H1 (cell line): Measurements from ENCODE around the gene HABP4. TPM values are rescaled to one million over a fixed set of nuclear protein-coding genes. Genes with fewer than 3 reads are reported as not detected.

Experiments used
- CTCF ChIA-PET: fragments of 300-600 bp; sonication (Branson Sonifier 250); formaldehyde crosslinking; loops from one replicate; lab custom pipeline; 2021; ENCODE audit not compliant: partially characterized antibody; lab: Charles Lee
- POLR2A ChIA-PET: fragments of 300-600 bp; sonication (Branson Sonifier 250); formaldehyde crosslinking; loops from one replicate; lab custom pipeline; 2021; ENCODE audit warnings: inconsistent platforms; ENCODE audit not compliant: partially characterized antibody; lab: Charles Lee
- DNase-seq, 2 experiments: peaks; one replicate each; pipeline versions ENCODE4 v3.0.0 to v3.0.0-alpha.2; 2010 to 2022; ENCODE audit warnings: low spot score in 2 of 2, low read depth in 1 of 2, mixed read lengths in 1 of 2
- FAIRE-seq: peaks from 2 replicates; lab custom pipeline; 2011; peaks lifted over from hg19 to GRCh38; lab: Jason Lieb, UNC
- H2AFZ ChIP-seq: 2 replicates; pipeline ENCODE4 v1.8.1; 2012; ENCODE audit warnings: low read length, inconsistent platforms
- H2AK5ac ChIP-seq: 2 replicates; pipeline ENCODE4 v1.6.1; 2013; ENCODE audit warnings: low read depth, low read length
- H2BK120ac ChIP-seq: replicated peaks from 2 replicates; pipeline ENCODE3; 2013; ENCODE audit warnings: low read depth, low read length, inconsistent platforms
- H2BK12ac ChIP-seq: 2 replicates; pipeline ENCODE4 v1.6.1; 2013; ENCODE audit warnings: low read depth, low read length
- H2BK15ac ChIP-seq: 2 replicates; pipeline ENCODE4 v1.6.1; 2013; ENCODE audit warnings: low read length
- H2BK20ac ChIP-seq: 2 replicates; pipeline ENCODE4 v1.6.1; 2013; ENCODE audit warnings: low read length
- H2BK5ac ChIP-seq: 2 replicates; pipeline ENCODE4 v1.6.1; 2013; ENCODE audit warnings: low read depth, low read length
- H3K14ac ChIP-seq: 2 replicates; pipeline ENCODE4 v1.6.1; 2013; ENCODE audit warnings: inconsistent platforms; ENCODE audit not compliant: insufficient read length
- H3K18ac ChIP-seq: 2 replicates; pipeline ENCODE4 v1.6.1; 2013; ENCODE audit warnings: low read length; ENCODE audit errors: extremely low read depth
- H3K23ac ChIP-seq: 2 replicates; pipeline ENCODE4 v1.6.1; 2013; ENCODE audit warnings: inconsistent platforms; ENCODE audit not compliant: insufficient read length
- H3K23me2 ChIP-seq: 2 replicates; pipeline ENCODE4 v1.6.1; 2013; ENCODE audit warnings: low read depth, low read length
- H3K27ac ChIP-seq: 2 replicates; pipeline ENCODE4 v1.6.1; 2011; ENCODE audit warnings: low read depth, low read length, inconsistent platforms
- H3K27me3 ChIP-seq, 4 experiments: replicated peaks in 1 of 4; 1 replicate in 1 of 4; 2 replicates in 3 of 4; pipeline versions ENCODE4 v1.6.1 to v1.8.1; 2011 to 2013; ENCODE audit warnings: low read length in 3 of 4, mild to moderate bottlenecking in 3 of 4, inconsistent platforms in 2 of 4, mixed read lengths in 2 of 4, moderate library complexity in 1 of 4; ENCODE audit not compliant: control insufficient read depth in 3 of 4, insufficient read depth in 3 of 4; ENCODE audit errors: extremely low read depth in 1 of 4
- H3K36me3 ChIP-seq, 4 experiments: 2 replicates each; pipeline versions ENCODE4 v1.6.1 to v1.8.1; 2011 to 2013; ENCODE audit warnings: mild to moderate bottlenecking in 4 of 4, low read length in 3 of 4, moderate library complexity in 2 of 4, control low read depth in 1 of 4, inconsistent platforms in 1 of 4; ENCODE audit not compliant: insufficient read depth in 4 of 4, control insufficient read depth in 2 of 4
- H3K4ac ChIP-seq: replicated peaks from 2 replicates; pipeline ENCODE3; 2013; ENCODE audit warnings: low read length, low read depth, mixed read lengths, inconsistent platforms; ENCODE audit not compliant: insufficient read length
- H3K4me1 ChIP-seq, 4 experiments: replicated peaks in 1 of 4; 1 replicate in 1 of 4; 2 replicates in 3 of 4; pipeline versions ENCODE4 v1.6.1 to v1.8.1; 2011 to 2013; ENCODE audit warnings: low read length in 3 of 4, inconsistent platforms in 2 of 4, mixed read lengths in 1 of 4; ENCODE audit not compliant: insufficient read depth in 4 of 4, control insufficient read depth in 3 of 4
- H3K4me2 ChIP-seq, 2 experiments: 2 replicates each; pipeline versions ENCODE4 v1.6.1 to v1.8.1; 2011 to 2013; ENCODE audit warnings: low read depth in 2 of 2, low read length in 2 of 2, control low read depth in 1 of 2, inconsistent platforms in 1 of 2, mild to moderate bottlenecking in 1 of 2; ENCODE audit not compliant: insufficient read depth in 1 of 2
- H3K4me3 ChIP-seq, 4 experiments: fragments of 200-600, 300-600 bp in 1 of 4; sonication (generic), shearing (Covaris generic), sonication (Bioruptor Twin) in 1 of 4; 2 replicates each; pipeline versions ENCODE4 v1.5.1 to v1.8.1; 2011 to 2016; ENCODE audit warnings: low read length in 4 of 4, low read depth in 3 of 4, control low read depth in 2 of 4, inconsistent platforms in 2 of 4, mild to moderate bottlenecking in 2 of 4, mixed read lengths in 1 of 4, moderate library complexity in 1 of 4; ENCODE audit not compliant: insufficient read depth in 2 of 4; ENCODE audit errors: extremely low read depth in 1 of 4
- H3K56ac ChIP-seq: replicated peaks from 2 replicates; pipeline ENCODE3; 2013; ENCODE audit warnings: low read depth, mild to moderate bottlenecking, mixed read lengths, low read length, inconsistent platforms; ENCODE audit not compliant: insufficient read length
- H3K79me1 ChIP-seq: 2 replicates; pipeline ENCODE4 v1.6.1; 2013; ENCODE audit warnings: low read depth, low read length, control low read depth
- H3K79me2 ChIP-seq, 2 experiments: 2 replicates each; pipeline versions ENCODE4 v1.6.1 to v1.8.1; 2012 to 2013; ENCODE audit warnings: low read length in 2 of 2, mild to moderate bottlenecking in 2 of 2, inconsistent platforms in 1 of 2; ENCODE audit not compliant: insufficient read depth in 2 of 2, control insufficient read depth in 1 of 2
- H3K9ac ChIP-seq, 4 experiments: replicated peaks in 1 of 4; 1 replicate in 1 of 4; 2 replicates in 3 of 4; pipeline versions ENCODE4 v1.6.1 to v1.8.1; 2011 to 2013; ENCODE audit warnings: low read depth in 3 of 4, low read length in 3 of 4, control low read depth in 2 of 4, mild to moderate bottlenecking in 2 of 4, moderate library complexity in 2 of 4, inconsistent platforms in 1 of 4; ENCODE audit errors: extremely low read depth in 1 of 4
- H3K9me3 ChIP-seq, 2 experiments: 2 replicates each; pipeline versions ENCODE4 v1.6.1 to v1.8.1; 2012 to 2013; ENCODE audit warnings: mild to moderate bottlenecking in 2 of 2, moderate library complexity in 2 of 2, control low read depth in 1 of 2, inconsistent platforms in 1 of 2, low read depth in 1 of 2, low read length in 1 of 2, mixed read lengths in 1 of 2; ENCODE audit not compliant: insufficient read depth in 2 of 2
- H4K20me1 ChIP-seq, 2 experiments: replicated peaks in 1 of 2; 2 replicates each; pipeline versions ENCODE3 to v1.8.1; 2011 to 2013; ENCODE audit warnings: inconsistent platforms in 2 of 2, low read length in 2 of 2, mild to moderate bottlenecking in 1 of 2; ENCODE audit not compliant: insufficient read depth in 2 of 2, control insufficient read depth in 1 of 2
- H4K5ac ChIP-seq: 2 replicates; pipeline ENCODE4 v1.6.1; 2013; ENCODE audit warnings: low read length, low read depth, mixed read lengths, inconsistent platforms; ENCODE audit not compliant: insufficient read length
- H4K8ac ChIP-seq: 2 replicates; pipeline ENCODE4 v1.8.0; 2013; ENCODE audit warnings: mild to moderate bottlenecking, moderate library complexity, low read length, inconsistent platforms; ENCODE audit not compliant: insufficient read depth; ENCODE audit errors: extremely low read depth
- H4K91ac ChIP-seq: replicated peaks from 2 replicates; pipeline ENCODE3; 2013; ENCODE audit warnings: low read length, mixed read lengths, inconsistent platforms; ENCODE audit not compliant: insufficient read length
- E2F6 ChIP-seq: IDR thresholded peaks from 2 replicates; pipeline ENCODE4 v1.6.1; 2012; ENCODE audit warnings: inconsistent platforms
- POLR2A ChIP-seq, 2 experiments: IDR thresholded peaks; 1 replicate in 1 of 2; 2 replicates in 1 of 2; pipeline ENCODE4 v1.6.1; 2011; ENCODE audit warnings: low read depth in 2 of 2, low read length in 2 of 2, mild to moderate bottlenecking in 2 of 2; ENCODE audit errors: control extremely low read depth in 1 of 2
- USF2 ChIP-seq: IDR thresholded peaks from 2 replicates; pipeline ENCODE4 v1.6.1; 2011; ENCODE audit warnings: low read length, improper control_type of control experiment
- WGBS, 2 experiments: shearing (Covaris generic) in 1 of 2; methylation state at CpG; one replicate each; pipeline versions ENCODE4 v1.1.6 to v1.1.7; 2013 to 2015; ENCODE audit warnings: low lambda C conversion rate in 2 of 2, mixed read lengths in 2 of 2, inconsistent platforms in 1 of 2, low coverage in 1 of 2, missing lambda C conversion rate in 1 of 2; ENCODE audit not compliant: insufficient replicate concordance in 2 of 2, insufficient coverage in 1 of 2, insufficient read length in 1 of 2; ENCODE audit errors: extremely low coverage in 1 of 2, missing lambda C conversion rate in 1 of 2; 5-methylcytosine and 5-hydroxymethylcytosine counted together
- polyA plus RNA-seq, 7 experiments: library from polyadenylated mRNA; depleted of rRNA in 3 of 7; stranded (reverse) in 5 of 7; unstranded in 2 of 7; fragments of >200 nt in 5 of 7; fragments of 200-250 nt in 2 of 7; gene quantifications; 1 replicate in 5 of 7; 2 replicates in 1 of 7; 4 replicates in 1 of 7; pipeline versions ENCODE4 v1.2.1 to v1.2.3, GENCODE V29; 2011 to 2013; ENCODE audit warnings: missing spikeins in 2 of 7, mixed read lengths in 2 of 7
- total RNA-seq: library from RNA; stranded (reverse); fragmentation: NEBNext Ultra II Directional; extraction: Animal tissue kit (Norgen Biotek cat#: 25700); gene quantifications from 2 replicates; pipeline ENCODE4 v1.2.1, GENCODE V29; 2021

HABP4 gene
- total and polyA plus RNA-seq, 2 of the 8 experiments (the other 6 are each of a cell fraction or from before 2014, with no cell fraction given): 3.3 to 11.2 TPM

GRCh38 chr9:96462541-96462940, 12.6 kb downstream of the HABP4 start:
- no peak overlapping the region for H3K4ac ChIP-seq
- no peak overlapping the region for H4K8ac ChIP-seq
- FAIRE-seq (no peak), DNase-seq (no peak)
- ChIA-PET CTCF (interaction anchor here (0.6 to 1.8 kb wide), 5 partner anchors 14 to 203 kb away, joined by 3 to 7 read pairs (median 3); no protein-coding TSS in a partner anchor), POLR2A (interaction anchor here (1.8 kb wide), 1 partner anchor 10 kb away, joined by 9 read pairs; no protein-coding TSS in a partner anchor)
- peaks cover 0 to 22% (median 4%) of the 10 kb centered on the region in 4 experiments; a peak in 5 of 8 replicates for H3K36me3 ChIP-seq
- H3K4me1 ChIP-seq: peaks cover 4 to 9% (median 8%) of the 10 kb centered on the region in 4 experiments; a peak in 5 of 7 replicates
- H4K5ac ChIP-seq: no peak overlapping the region
- H2BK120ac ChIP-seq: no peak overlapping the region
- H3K23me2 ChIP-seq: no peaks in the 10 kb centered on the region
- no peak overlapping the region for H4K91ac ChIP-seq
- H3K56ac ChIP-seq: no peak overlapping the region
- no peaks in the 10 kb centered on the region for H4K20me1 ChIP-seq
- H3K79me2 ChIP-seq: no peaks in the 10 kb centered on the region
- H3K9ac ChIP-seq: no peak overlapping the region
- no peak overlapping the region for H2BK20ac ChIP-seq
- no peak overlapping the region for H2AFZ ChIP-seq
- no peaks in the 10 kb centered on the region for H3K9me3 ChIP-seq
- H3K18ac ChIP-seq: no peak overlapping the region; the same call in 1 of the 2 replicates
- WGBS, 2 experiments: 39% methylated on average over 5 of the region's 6 CpGs; no CpG with 5 or more reads in 1 of the 2 experiments
- H3K4me2 ChIP-seq: peak overlapping the region; percentile 28 to 29; a peak in 2 of 4 replicates
- no peak overlapping the region for H3K14ac ChIP-seq
- no peaks in the 10 kb centered on the region for H3K79me1 ChIP-seq
- H3K4me3 ChIP-seq: no peak overlapping the region
- H2BK5ac ChIP-seq: peak overlapping the region; percentile 10; the same call in 1 of the 2 replicates
- no peaks in the 10 kb centered on the region for H3K27me3 ChIP-seq
- no peak overlapping the region for H2BK15ac ChIP-seq
- no peak overlapping the region for H3K23ac ChIP-seq
- no peak overlapping the region for H3K27ac ChIP-seq
- no peak overlapping the region for H2AK5ac ChIP-seq
- H2BK12ac ChIP-seq: no peak overlapping the region
- TF ChIP-seq USF2: no peak
- TF ChIP-seq POLR2A (IDR thresholded peaks at IDR 0.05; ENCODE audit: control extremely low read depth in 1 of 2, low read depth in 2 of 2, low read length in 2 of 2): peak in 1 of 2 experiments; percentile 26; a peak in 1 of 3 replicates
- TF ChIP-seq E2F6: no peak
